IMR-90 (cell line): ENCODE results near the gene FIBCD1.
A peak's percentile ranks its signal among the peaks of the same experiment; 100 is the strongest.

ENCODE experiments used
- BHLHE40 ChIP-seq: fragments of 150-350 bp; IDR thresholded peaks from 2 replicates; pipeline ENCODE4 v1.6.1; 2016; ENCODE audit warnings: mild to moderate bottlenecking, low read depth, low read length
- CEBPB ChIP-seq: IDR thresholded peaks from 2 replicates; pipeline ENCODE4 v1.6.1; 2012; ENCODE audit warnings: low read depth, low read length, improper control_type of control experiment
- MXI1 ChIP-seq: IDR thresholded peaks from 2 replicates; pipeline ENCODE4 v1.6.1; 2012; ENCODE audit warnings: low read depth, mild to moderate bottlenecking, low read length, moderate library complexity, borderline replicate concordance
- RAD21 ChIP-seq: IDR thresholded peaks from 2 replicates; pipeline ENCODE4 v1.6.1; 2012; ENCODE audit warnings: low read length, improper control_type of control experiment
- RCOR1 ChIP-seq: IDR thresholded peaks from 2 replicates; pipeline ENCODE4 v1.6.1; 2012; ENCODE audit warnings: mild to moderate bottlenecking, low read length, improper control_type of control experiment; ENCODE audit not compliant: insufficient replicate concordance
- RFX5 ChIP-seq: IDR thresholded peaks from 2 replicates; pipeline ENCODE4 v1.8.0; 2012; ENCODE audit warnings: low read depth, mild to moderate bottlenecking, low read length, moderate library complexity
- SMC3 ChIP-seq: fragments of 150-350 bp; IDR thresholded peaks from 2 replicates; pipeline ENCODE4 v1.6.1; 2016; ENCODE audit warnings: low read depth, mild to moderate bottlenecking, antibody characterized with exemption, low read length, moderate library complexity
- TF ChIP-seq, protein P1 (sequence below): conservative IDR thresholded peaks from 2 replicates; pipeline ENCODE4 v1.5.1; 2012; ENCODE audit warnings: mild to moderate bottlenecking, low read depth, low read length, improper control_type of control experiment
- TF ChIP-seq, protein P2 (sequence below): fragments of 150-350 bp; IDR thresholded peaks from 2 replicates; pipeline ENCODE4 v1.6.1; 2017; ENCODE audit warnings: mild to moderate bottlenecking, antibody characterized with exemption, low read length, low read depth

DNA sequence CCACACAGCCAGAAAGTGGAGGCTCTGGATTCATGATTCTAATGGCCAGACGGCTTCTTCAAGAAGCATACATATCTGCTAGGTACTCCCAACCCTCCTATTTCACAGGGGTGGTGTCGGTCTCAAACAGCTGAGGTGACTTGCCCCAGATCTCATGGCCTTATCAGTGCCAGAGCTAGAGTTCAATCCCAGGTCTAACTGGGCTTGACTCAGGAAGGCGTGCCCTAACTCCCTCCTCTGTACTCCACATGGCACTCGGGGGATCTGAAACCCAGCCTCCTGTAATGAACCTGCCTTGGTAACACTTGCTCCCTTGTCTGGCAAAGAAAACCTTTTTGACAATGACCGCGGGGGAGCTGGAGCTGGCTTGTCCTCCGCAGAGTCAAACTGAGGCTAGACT lies 44.5 kb downstream of the FIBCD1 start:
- TF ChIP-seq SMC3 (no peak), MXI1 (peak; percentile 34; the same call in 1 of the 2 replicates), RFX5 (no peak), RCOR1 (no peak), RAD21 (no peak), BHLHE40 (no peak), CEBPB (no peak)
- TF ChIP-seq, protein P1, sequence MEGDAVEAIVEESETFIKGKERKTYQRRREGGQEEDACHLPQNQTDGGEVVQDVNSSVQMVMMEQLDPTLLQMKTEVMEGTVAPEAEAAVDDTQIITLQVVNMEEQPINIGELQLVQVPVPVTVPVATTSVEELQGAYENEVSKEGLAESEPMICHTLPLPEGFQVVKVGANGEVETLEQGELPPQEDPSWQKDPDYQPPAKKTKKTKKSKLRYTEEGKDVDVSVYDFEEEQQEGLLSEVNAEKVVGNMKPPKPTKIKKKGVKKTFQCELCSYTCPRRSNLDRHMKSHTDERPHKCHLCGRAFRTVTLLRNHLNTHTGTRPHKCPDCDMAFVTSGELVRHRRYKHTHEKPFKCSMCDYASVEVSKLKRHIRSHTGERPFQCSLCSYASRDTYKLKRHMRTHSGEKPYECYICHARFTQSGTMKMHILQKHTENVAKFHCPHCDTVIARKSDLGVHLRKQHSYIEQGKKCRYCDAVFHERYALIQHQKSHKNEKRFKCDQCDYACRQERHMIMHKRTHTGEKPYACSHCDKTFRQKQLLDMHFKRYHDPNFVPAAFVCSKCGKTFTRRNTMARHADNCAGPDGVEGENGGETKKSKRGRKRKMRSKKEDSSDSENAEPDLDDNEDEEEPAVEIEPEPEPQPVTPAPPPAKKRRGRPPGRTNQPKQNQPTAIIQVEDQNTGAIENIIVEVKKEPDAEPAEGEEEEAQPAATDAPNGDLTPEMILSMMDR = no peak
- TF ChIP-seq, protein P2, sequence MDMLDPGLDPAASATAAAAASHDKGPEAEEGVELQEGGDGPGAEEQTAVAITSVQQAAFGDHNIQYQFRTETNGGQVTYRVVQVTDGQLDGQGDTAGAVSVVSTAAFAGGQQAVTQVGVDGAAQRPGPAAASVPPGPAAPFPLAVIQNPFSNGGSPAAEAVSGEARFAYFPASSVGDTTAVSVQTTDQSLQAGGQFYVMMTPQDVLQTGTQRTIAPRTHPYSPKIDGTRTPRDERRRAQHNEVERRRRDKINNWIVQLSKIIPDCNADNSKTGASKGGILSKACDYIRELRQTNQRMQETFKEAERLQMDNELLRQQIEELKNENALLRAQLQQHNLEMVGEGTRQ = no peak
